GM12878 (cell line): ENCODE measurements around the gene KRIT1.

ENCODE experiments used
- BCL3 ChIP-seq: IDR thresholded peaks from 2 replicates; pipeline ENCODE4 v1.6.1; 2011; ENCODE audit warnings: borderline replicate concordance, low read depth, mild to moderate bottlenecking, moderate library complexity, low read length; ENCODE audit not compliant: insufficient read depth, poor library complexity, severe bottlenecking
- CREM ChIP-seq: IDR thresholded peaks from 2 replicates; pipeline ENCODE4 v1.6.1; 2014; ENCODE audit warnings: antibody characterized with exemption, low read depth
- CTCF ChIP-seq, 3 experiments: IDR thresholded peaks in 2 of 3; conservative IDR thresholded peaks in 1 of 3; 2 replicates each; pipeline ENCODE4 v1.5.1; 2011; ENCODE audit warnings: low read depth in 3 of 3, low read length in 3 of 3, mild to moderate bottlenecking in 3 of 3, control low read depth in 2 of 3, moderate library complexity in 2 of 3, inconsistent platforms in 1 of 3, mixed read lengths in 1 of 3; ENCODE audit not compliant: control insufficient read depth in 2 of 3, insufficient read depth in 1 of 3; ENCODE audit errors: extremely low read depth in 1 of 3
- KAT2A ChIP-seq: conservative IDR thresholded peaks from 2 replicates; pipeline ENCODE4 v1.6.1; 2011; ENCODE audit warnings: low read depth, low read length; ENCODE audit not compliant: control insufficient read depth
- MEF2A ChIP-seq: IDR thresholded peaks from 2 replicates; pipeline ENCODE4 v1.6.1; 2011; ENCODE audit warnings: low read depth, mild to moderate bottlenecking, low read length, moderate library complexity; ENCODE audit not compliant: insufficient read depth
- SMAD1 ChIP-seq: fragments of 450-650 bp; IDR thresholded peaks from 2 replicates; pipeline ENCODE4 v1.6.1; 2018; ENCODE audit warnings: mild to moderate bottlenecking, low read depth; ENCODE audit not compliant: partially characterized antibody
- TAF1 ChIP-seq: IDR thresholded peaks from 2 replicates; pipeline ENCODE4 v1.6.1; 2011; ENCODE audit warnings: mild to moderate bottlenecking, low read depth, low read length, borderline replicate concordance
- TARDBP ChIP-seq: IDR thresholded peaks from 2 replicates; pipeline ENCODE4 v1.6.1; 2016; ENCODE audit warnings: borderline replicate concordance
- YY1 ChIP-seq: IDR thresholded peaks from 2 replicates; pipeline ENCODE4 v1.6.1; 2011; ENCODE audit warnings: low read depth, mild to moderate bottlenecking, low read length
- TF ChIP-seq, protein P1 (sequence below): IDR thresholded peaks from 2 replicates; pipeline ENCODE4 v1.6.1; 2012; ENCODE audit warnings: mild to moderate bottlenecking, low read depth, low read length

DNA sequence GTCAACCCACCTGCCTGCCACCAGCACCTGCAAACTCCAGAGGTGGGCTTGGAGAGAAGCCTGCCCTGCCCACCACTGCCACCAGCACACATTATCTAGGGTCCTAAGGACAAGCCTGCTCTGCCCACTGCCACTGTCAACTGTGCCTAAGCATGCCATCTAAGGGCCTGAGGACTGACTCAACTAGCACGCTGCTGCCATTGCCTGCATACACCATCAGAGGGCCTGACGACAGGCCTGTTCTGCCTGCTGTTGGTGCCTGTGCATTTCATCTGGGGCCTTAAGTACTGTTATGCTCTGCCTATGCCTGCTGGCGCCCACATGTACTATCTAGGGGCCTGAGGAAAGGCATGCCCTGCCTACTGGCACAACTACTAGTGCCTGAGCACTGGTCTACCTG is 39.7 kb downstream of the KRIT1 start:
- no peak for TF ChIP-seq CTCF (IDR thresholded peaks at IDR 0.05 in 2 of 3, conservative IDR thresholded peaks at IDR 0.05 in 1 of 3; ENCODE audit: control insufficient read depth in 2 of 3, extremely low read depth in 1 of 3, insufficient read depth in 1 of 3, low read depth in 3 of 3, low read length in 3 of 3)
- TF ChIP-seq KAT2A: no peak
- no peak for TF ChIP-seq CREM
- TF ChIP-seq BCL3: no peak
- TF ChIP-seq TAF1: no peak
- TF ChIP-seq, protein P1, sequence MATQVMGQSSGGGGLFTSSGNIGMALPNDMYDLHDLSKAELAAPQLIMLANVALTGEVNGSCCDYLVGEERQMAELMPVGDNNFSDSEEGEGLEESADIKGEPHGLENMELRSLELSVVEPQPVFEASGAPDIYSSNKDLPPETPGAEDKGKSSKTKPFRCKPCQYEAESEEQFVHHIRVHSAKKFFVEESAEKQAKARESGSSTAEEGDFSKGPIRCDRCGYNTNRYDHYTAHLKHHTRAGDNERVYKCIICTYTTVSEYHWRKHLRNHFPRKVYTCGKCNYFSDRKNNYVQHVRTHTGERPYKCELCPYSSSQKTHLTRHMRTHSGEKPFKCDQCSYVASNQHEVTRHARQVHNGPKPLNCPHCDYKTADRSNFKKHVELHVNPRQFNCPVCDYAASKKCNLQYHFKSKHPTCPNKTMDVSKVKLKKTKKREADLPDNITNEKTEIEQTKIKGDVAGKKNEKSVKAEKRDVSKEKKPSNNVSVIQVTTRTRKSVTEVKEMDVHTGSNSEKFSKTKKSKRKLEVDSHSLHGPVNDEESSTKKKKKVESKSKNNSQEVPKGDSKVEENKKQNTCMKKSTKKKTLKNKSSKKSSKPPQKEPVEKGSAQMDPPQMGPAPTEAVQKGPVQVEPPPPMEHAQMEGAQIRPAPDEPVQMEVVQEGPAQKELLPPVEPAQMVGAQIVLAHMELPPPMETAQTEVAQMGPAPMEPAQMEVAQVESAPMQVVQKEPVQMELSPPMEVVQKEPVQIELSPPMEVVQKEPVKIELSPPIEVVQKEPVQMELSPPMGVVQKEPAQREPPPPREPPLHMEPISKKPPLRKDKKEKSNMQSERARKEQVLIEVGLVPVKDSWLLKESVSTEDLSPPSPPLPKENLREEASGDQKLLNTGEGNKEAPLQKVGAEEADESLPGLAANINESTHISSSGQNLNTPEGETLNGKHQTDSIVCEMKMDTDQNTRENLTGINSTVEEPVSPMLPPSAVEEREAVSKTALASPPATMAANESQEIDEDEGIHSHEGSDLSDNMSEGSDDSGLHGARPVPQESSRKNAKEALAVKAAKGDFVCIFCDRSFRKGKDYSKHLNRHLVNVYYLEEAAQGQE: no peak
- no peak for TF ChIP-seq YY1
- TF ChIP-seq MEF2A: no peak
- no peak for TF ChIP-seq TARDBP
- TF ChIP-seq SMAD1: no peak
